H1 (cell line): ENCODE data around the gene NDUFA7. TPM values are rescaled to one million over a fixed set of nuclear protein-coding genes. Genes with fewer than 3 reads are reported as not detected.

ENCODE experiments used
- BCL11A ChIP-seq, 2 experiments: IDR thresholded peaks; one replicate each; pipeline ENCODE4 v1.6.1; 2011; ENCODE audit warnings: low read depth in 2 of 2, low read length in 2 of 2, mild to moderate bottlenecking in 2 of 2
- BRCA1 ChIP-seq: IDR thresholded peaks from 2 replicates; pipeline ENCODE4 v1.6.1; 2012; ENCODE audit warnings: low read depth, low read length, improper control_type of control experiment
- CBX5 ChIP-seq: fragments of 300-800, 300-1000 bp; sonication (generic); IDR thresholded peaks from 2 replicates; pipeline ENCODE4 v1.7.1; 2016; ENCODE audit warnings: antibody characterized with exemption, low read length, low read depth
- CBX8 ChIP-seq: fragments of 300-800, 300-1000 bp; sonication (generic); IDR thresholded peaks from 2 replicates; pipeline ENCODE4 v1.7.1; 2016; ENCODE audit warnings: low read depth, low read length, borderline replicate concordance
- CHD2 ChIP-seq: IDR thresholded peaks from 2 replicates; pipeline ENCODE4 v1.6.1; 2012; ENCODE audit warnings: low read length, improper control_type of control experiment
- CTBP2 ChIP-seq: IDR thresholded peaks from 2 replicates; pipeline ENCODE4 v1.7.0; 2011; ENCODE audit warnings: borderline replicate concordance, mild to moderate bottlenecking, moderate library complexity, mixed read lengths, low read length; ENCODE audit not compliant: insufficient read depth, insufficient read length
- CTCF ChIP-seq, 3 experiments: IDR thresholded peaks; 1 replicate in 2 of 3; 2 replicates in 1 of 3; pipeline versions ENCODE4 v1.5.1 to v1.6.1; 2011; ENCODE audit warnings: low read length in 3 of 3, mild to moderate bottlenecking in 3 of 3, inconsistent platforms in 2 of 3, low read depth in 1 of 3, moderate library complexity in 1 of 3; ENCODE audit not compliant: insufficient read depth in 1 of 3; ENCODE audit errors: control extremely low read depth in 1 of 3
- GTF2F1 ChIP-seq: IDR thresholded peaks from 2 replicates; pipeline ENCODE4 v1.6.1; 2012; ENCODE audit warnings: low read depth, low read length, improper control_type of control experiment, borderline replicate concordance
- HDAC6 ChIP-seq: IDR thresholded peaks from one replicate; pipeline ENCODE4 v1.7.1; 2012; ENCODE audit warnings: low read depth, mild to moderate bottlenecking, inconsistent platforms, low read length, moderate library complexity
- KDM5A ChIP-seq: fragments of 200-600 bp; IDR thresholded peaks from 2 replicates; pipeline ENCODE4 v1.7.1; 2012; ENCODE audit warnings: mild to moderate bottlenecking, low read length, inconsistent platforms, mixed read lengths
- RAD21 ChIP-seq, 2 experiments: IDR thresholded peaks in 1 of 2; conservative IDR thresholded peaks in 1 of 2; 2 replicates each; pipeline ENCODE4 v1.6.1; 2011; ENCODE audit warnings: low read depth in 2 of 2, low read length in 2 of 2, improper control_type of control experiment in 1 of 2, inconsistent platforms in 1 of 2, mild to moderate bottlenecking in 1 of 2, moderate library complexity in 1 of 2
- SP1 ChIP-seq: IDR thresholded peaks from 2 replicates; pipeline ENCODE4 v1.6.1; 2011; ENCODE audit warnings: low read depth, low read length
- SP2 ChIP-seq: IDR thresholded peaks from 2 replicates; pipeline ENCODE4 v1.6.1; 2012; ENCODE audit warnings: mild to moderate bottlenecking, low read length, inconsistent platforms
- SRF ChIP-seq: IDR thresholded peaks from 2 replicates; pipeline ENCODE4 v1.6.1; 2011; ENCODE audit warnings: mild to moderate bottlenecking, low read depth, low read length, moderate library complexity
- TBP ChIP-seq: IDR thresholded peaks from 2 replicates; pipeline ENCODE4 v1.6.1; 2011; ENCODE audit warnings: low read depth, low read length, improper control_type of control experiment
- TEAD4 ChIP-seq: IDR thresholded peaks from 2 replicates; pipeline ENCODE4 v1.6.1; 2012; ENCODE audit warnings: low read depth, low read length, inconsistent platforms, mixed read lengths
- ZNF274 ChIP-seq: IDR thresholded peaks from 2 replicates; pipeline ENCODE4 v1.7.0; 2012; ENCODE audit warnings: low read length, borderline replicate concordance; ENCODE audit errors: extremely low read depth
- polyA plus RNA-seq, 7 experiments: library from polyadenylated mRNA; depleted of rRNA in 3 of 7; stranded (reverse) in 5 of 7; unstranded in 2 of 7; fragments of >200 nt in 5 of 7; fragments of 200-250 nt in 2 of 7; gene quantifications; 1 replicate in 5 of 7; 2 replicates in 1 of 7; 4 replicates in 1 of 7; pipeline versions ENCODE4 v1.2.1 to v1.2.3, GENCODE V29; 2011 to 2013; ENCODE audit warnings: missing spikeins in 2 of 7, mixed read lengths in 2 of 7
- total RNA-seq: library from RNA; stranded (reverse); fragmentation: NEBNext Ultra II Directional; extraction: Animal tissue kit (Norgen Biotek cat#: 25700); gene quantifications from 2 replicates; pipeline ENCODE4 v1.2.1, GENCODE V29; 2021
- TF ChIP-seq, protein P1 (sequence below): IDR thresholded peaks from 2 replicates; pipeline ENCODE4 v1.6.1; 2012; ENCODE audit warnings: low read length, inconsistent platforms
- TF ChIP-seq, protein P2 (sequence below): IDR thresholded peaks from 2 replicates; pipeline ENCODE4 v1.6.1; 2012; ENCODE audit warnings: inconsistent platforms

Gene NDUFA7
- total and polyA plus RNA-seq, 2 of the 8 experiments (the other 6 are each of a cell fraction or from before 2014, with no cell fraction given), result 54.4 to 286 TPM

- TF ChIP-seq CBX8 (no peak), CTCF (IDR thresholded peaks at IDR 0.05; ENCODE audit: control extremely low read depth in 1 of 3, insufficient read depth in 1 of 3, low read depth in 1 of 3, low read length in 3 of 3) (peak; percentile 42 to 70 (median 53); a peak in 3 of 4 replicates), CBX5 (no peak), BCL11A (IDR thresholded peaks at IDR 0.05; ENCODE audit: low read depth in 2 of 2, low read length in 2 of 2) (no peak), ZNF274 (no peak), CTBP2 (no peak), SRF (no peak), RAD21 (IDR thresholded peaks at IDR 0.05 in 1 of 2, conservative IDR thresholded peaks at IDR 0.05 in 1 of 2; ENCODE audit: low read depth in 2 of 2, low read length in 2 of 2) (peak in 1 of 2 experiments; percentile 30; a peak in 2 of 4 replicates), BRCA1 (no peak), HDAC6 (no peak), TBP (no peak), SP2 (no peak), SP1 (no peak), KDM5A (no peak), TEAD4 (no peak), CHD2 (no peak), GTF2F1 (no peak)
- TF ChIP-seq, protein P1, sequence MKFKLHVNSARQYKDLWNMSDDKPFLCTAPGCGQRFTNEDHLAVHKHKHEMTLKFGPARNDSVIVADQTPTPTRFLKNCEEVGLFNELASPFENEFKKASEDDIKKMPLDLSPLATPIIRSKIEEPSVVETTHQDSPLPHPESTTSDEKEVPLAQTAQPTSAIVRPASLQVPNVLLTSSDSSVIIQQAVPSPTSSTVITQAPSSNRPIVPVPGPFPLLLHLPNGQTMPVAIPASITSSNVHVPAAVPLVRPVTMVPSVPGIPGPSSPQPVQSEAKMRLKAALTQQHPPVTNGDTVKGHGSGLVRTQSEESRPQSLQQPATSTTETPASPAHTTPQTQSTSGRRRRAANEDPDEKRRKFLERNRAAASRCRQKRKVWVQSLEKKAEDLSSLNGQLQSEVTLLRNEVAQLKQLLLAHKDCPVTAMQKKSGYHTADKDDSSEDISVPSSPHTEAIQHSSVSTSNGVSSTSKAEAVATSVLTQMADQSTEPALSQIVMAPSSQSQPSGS, result no peak
- TF ChIP-seq, protein P2, sequence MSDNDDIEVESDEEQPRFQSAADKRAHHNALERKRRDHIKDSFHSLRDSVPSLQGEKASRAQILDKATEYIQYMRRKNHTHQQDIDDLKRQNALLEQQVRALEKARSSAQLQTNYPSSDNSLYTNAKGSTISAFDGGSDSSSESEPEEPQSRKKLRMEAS, result no peak
These were observed 14.3 kb upstream of the NDUFA7 start (continued) for GRCh38 chr19:8335343-8336071.
